GM12878 (cell line): ENCODE data around the gene UHMK1. TPM values are rescaled to one million over a fixed set of nuclear protein-coding genes. Genes with fewer than 3 reads are reported as not detected.

Experiments
- ATAC-seq: fragments of 200-7000 bp; cut with Tn5 transposase; 3 replicates; pipeline ENCODE4 v1.9.1; 2020; ENCODE audit warnings: mild to moderate bottlenecking, moderate library complexity
- BruUV-seq: library from RNA; stranded (reverse); fragments of 400-500 nt; replicated peaks from 2 replicates; lab custom pipeline; 2021; lab: Mats Ljungman, UMichigan
- CTCF ChIA-PET: fragments of 300-600 bp; sonication (Branson Sonifier 250); formaldehyde crosslinking; extraction: SDS; loops from one replicate; lab custom pipeline; 2021; ENCODE audit warnings: inconsistent platforms; lab: Yijun Ruan, JAX
- POLR2A ChIA-PET: fragments of 350-600 bp; formaldehyde crosslinking; extraction: SDS; loops from one replicate; lab custom pipeline; 2021; ENCODE audit warnings: inconsistent platforms; lab: Charles Lee
- RAD21 ChIA-PET: fragments of 300-600 bp; sonication (Branson Sonifier 250); formaldehyde crosslinking; loops from one replicate; lab custom pipeline; 2023; ENCODE audit warnings: antibody characterized with exemption; ENCODE audit not compliant: unreplicated experiment; lab: Charles Lee
- SMC1A ChIA-PET: fragments of 300-600 bp; sonication (Branson Sonifier 250); formaldehyde crosslinking; loops from one replicate; lab custom pipeline; 2023; ENCODE audit not compliant: unreplicated experiment, uncharacterized antibody; lab: Charles Lee
- DNase-seq: peaks from one replicate; pipeline ENCODE4 v3.0.0-alpha.2; 2011; ENCODE audit warnings: low read depth, low spot score
- FAIRE-seq: peaks from 3 replicates; lab custom pipeline; 2011; peaks lifted over from hg19 to GRCh38; lab: Jason Lieb, UNC
- H2AFZ ChIP-seq: 2 replicates; pipeline ENCODE4 v1.6.0; 2011; ENCODE audit warnings: low read depth, low read length, control low read depth; ENCODE audit not compliant: control insufficient read depth
- H3K27ac ChIP-seq: 2 replicates; pipeline ENCODE4 v1.5.1; 2011; ENCODE audit warnings: control low read depth; ENCODE audit not compliant: control insufficient read depth, insufficient read depth
- H3K27me3 ChIP-seq, 2 experiments: replicated peaks in 1 of 2; 2 replicates each; pipeline versions ENCODE4 v1.6.0 to v1.6.1; 2011; ENCODE audit warnings: low read length in 1 of 2; ENCODE audit not compliant: control insufficient read depth in 2 of 2, insufficient read depth in 2 of 2
- H3K36me3 ChIP-seq, 2 experiments: 2 replicates each; pipeline ENCODE4 v1.5.1; 2011; ENCODE audit warnings: low read length in 1 of 2; ENCODE audit not compliant: control insufficient read depth in 2 of 2, insufficient read depth in 2 of 2
- H3K4me1 ChIP-seq: 2 replicates; pipeline ENCODE4 v1.6.1; 2011; ENCODE audit warnings: mild to moderate bottlenecking, low read length, moderate library complexity, mixed read lengths; ENCODE audit not compliant: control insufficient read depth, insufficient read depth
- H3K4me2 ChIP-seq: 2 replicates; pipeline ENCODE4 v1.6.0; 2011; ENCODE audit warnings: control low read depth; ENCODE audit not compliant: control insufficient read depth, insufficient read depth
- H3K4me3 ChIP-seq: fragments of 200-600 bp; sonication (generic); 2 replicates; pipeline ENCODE4 v1.5.1; 2016
- H3K79me2 ChIP-seq: 2 replicates; pipeline ENCODE4 v1.6.0; 2011; ENCODE audit warnings: low read length; ENCODE audit not compliant: control insufficient read depth, insufficient read depth
- H3K9ac ChIP-seq: 2 replicates; pipeline ENCODE4 v1.8.0; 2011; ENCODE audit warnings: low read length, control low read depth, mixed read lengths; ENCODE audit not compliant: control insufficient read depth, insufficient read depth
- H3K9me3 ChIP-seq: replicated peaks from 3 replicates; pipeline ENCODE4 v1.5.1; 2011; ENCODE audit warnings: mild to moderate bottlenecking, low read length; ENCODE audit not compliant: control insufficient read depth, insufficient read depth
- H4K20me1 ChIP-seq: 2 replicates; pipeline ENCODE4 v1.6.0; 2011; ENCODE audit not compliant: control insufficient read depth, insufficient read depth
- BACH1 ChIP-seq: fragments of 450-650 bp; IDR thresholded peaks from 2 replicates; pipeline ENCODE4 v1.6.1; 2017; ENCODE audit warnings: mild to moderate bottlenecking, borderline replicate concordance
- BRCA1 ChIP-seq: IDR thresholded peaks from 2 replicates; pipeline ENCODE4 v1.6.1; 2011; ENCODE audit warnings: low read depth, low read length, improper control_type of control experiment
- CBX5 ChIP-seq: sonication (generic); IDR thresholded peaks from 2 replicates; pipeline ENCODE4 v1.6.1; 2016; ENCODE audit warnings: low read depth, moderate library complexity, mild to moderate bottlenecking, inconsistent platforms
- CHD2 ChIP-seq: IDR thresholded peaks from 2 replicates; pipeline ENCODE4 v1.6.1; 2011; ENCODE audit warnings: low read depth, low read length, improper control_type of control experiment, borderline replicate concordance
- CHD4 ChIP-seq: fragments of 200-600 bp; sonication (generic); IDR thresholded peaks from 2 replicates; pipeline ENCODE4 v1.6.1; 2016; ENCODE audit warnings: mild to moderate bottlenecking
- E4F1 ChIP-seq: fragments of 450-650 bp; IDR thresholded peaks from 2 replicates; pipeline ENCODE4 v1.6.1; 2018; ENCODE audit warnings: borderline replicate concordance, mild to moderate bottlenecking; ENCODE audit not compliant: partially characterized antibody
- ELK1 ChIP-seq: IDR thresholded peaks from 2 replicates; pipeline ENCODE4 v1.6.1; 2012; ENCODE audit warnings: low read depth, low read length, improper control_type of control experiment
- EP300 ChIP-seq, 2 experiments: fragments of 150-350 bp in 1 of 2; IDR thresholded peaks; 2 replicates each; pipeline ENCODE4 v1.6.1; 2011 to 2012; ENCODE audit warnings: low read depth in 2 of 2, low read length in 2 of 2, borderline replicate concordance in 1 of 2, improper control_type of control experiment in 1 of 2, inconsistent platforms in 1 of 2; ENCODE audit not compliant: control insufficient read depth in 1 of 2
- FOXK2 ChIP-seq: fragments of 450-650 bp; IDR thresholded peaks from 2 replicates; pipeline ENCODE4 v1.6.1; 2017; ENCODE audit warnings: mild to moderate bottlenecking, moderate library complexity
- NFIC ChIP-seq: IDR thresholded peaks from 2 replicates; pipeline ENCODE4 v1.6.1; 2012; ENCODE audit warnings: low read depth, mild to moderate bottlenecking, inconsistent platforms, low read length, moderate library complexity
- NR2C1 ChIP-seq: fragments of 450-650 bp; IDR thresholded peaks from 2 replicates; pipeline ENCODE4 v1.6.1; 2017; ENCODE audit warnings: antibody characterized with exemption, mild to moderate bottlenecking, moderate library complexity
- PAX8 ChIP-seq: fragments of 450-650 bp; IDR thresholded peaks from 2 replicates; pipeline ENCODE4 v1.6.1; 2017; ENCODE audit warnings: mild to moderate bottlenecking, moderate library complexity
- RELB ChIP-seq: fragments of 450-650 bp; IDR thresholded peaks from 2 replicates; pipeline ENCODE4 v1.6.1; 2017; ENCODE audit warnings: low read depth, mild to moderate bottlenecking, moderate library complexity
- STAT1 ChIP-seq: fragments of 450-650 bp; conservative IDR thresholded peaks from 2 replicates; pipeline ENCODE4 v1.6.1; 2014; ENCODE audit warnings: antibody characterized with exemption, mild to moderate bottlenecking
- TCF3 ChIP-seq: IDR thresholded peaks from 2 replicates; pipeline ENCODE4 v1.6.1; 2012; ENCODE audit warnings: low read depth, mild to moderate bottlenecking, low read length, borderline replicate concordance; ENCODE audit not compliant: insufficient read depth
- ZNF207 ChIP-seq: fragments of 450-650 bp; IDR thresholded peaks from 2 replicates; pipeline ENCODE4 v1.6.1; 2014; ENCODE audit warnings: antibody characterized with exemption, mild to moderate bottlenecking, borderline replicate concordance
- ZNF217 ChIP-seq: fragments of 450-650 bp; IDR thresholded peaks from 2 replicates; pipeline ENCODE4 v1.6.1; 2017; ENCODE audit warnings: antibody characterized with exemption, mild to moderate bottlenecking
- ZNF622 ChIP-seq: fragments of 450-650 bp; IDR thresholded peaks from 2 replicates; pipeline ENCODE4 v1.6.1; 2017; ENCODE audit warnings: mild to moderate bottlenecking, inconsistent platforms
- ZSCAN29 ChIP-seq: fragments of 450-650 bp; IDR thresholded peaks from 2 replicates; pipeline ENCODE4 v1.6.1; 2017; ENCODE audit warnings: mild to moderate bottlenecking, moderate library complexity
- WGBS: methylation state at CpG from one replicate; pipeline ENCODE4 v1.1.6; 2016; ENCODE audit warnings: low lambda C conversion rate; ENCODE audit not compliant: insufficient replicate concordance, insufficient coverage; ENCODE audit errors: missing lambda C conversion rate; 5-methylcytosine and 5-hydroxymethylcytosine counted together
- in situ Hi-C: fragments of 300-500 bp; cut with MboI; formaldehyde crosslinking; loops from 9 replicates; pipeline ENCODE4 v1.14.3; 2018; ENCODE audit warnings: mixed read lengths
- intact Hi-C: fragments of 100-400 bp; cut with micrococcal nuclease; formaldehyde crosslinking; loops from one replicate; pipeline ENCODE4 v1.14.2; 2022; ENCODE audit not compliant: unreplicated experiment
- polyA plus RNA-seq, 11 experiments: library from polyadenylated mRNA; depleted of rRNA in 4 of 11; unstranded in 6 of 11; stranded (reverse) in 5 of 11; fragments of >200 nt; fragmentation: Nextera tagmentation in 4 of 11; fragmentation: Illumina TruSeq in 1 of 11; extraction: Ambion mirVana in 4 of 11; extraction: Trizol in 1 of 11; gene quantifications; 1 replicate in 1 of 11; 2 replicates in 10 of 11; pipeline versions ENCODE4 v1.2.1 to v1.2.3, GENCODE V29; 2011 to 2016; ENCODE audit warnings: inconsistent platforms in 2 of 11, missing spikeins in 2 of 11, low read depth in 1 of 11
- total RNA-seq, 4 experiments: library from RNA; depleted of rRNA in 3 of 4; stranded (reverse); fragments of >200 nt in 3 of 4; fragmentation: Illumina TruSeq in 1 of 4; extraction: Trizol in 1 of 4; gene quantifications; 2 replicates each; pipeline versions ENCODE4 v1.2.1 to v1.2.3, GENCODE V29; 2013 to 2021

Gene UHMK1
- total and polyA plus RNA-seq, 10 of the 15 experiments (the other 5 are each of a cell fraction or from before 2014, with no cell fraction given), result 5.7 to 52.7 (median 28.3) TPM

GRCh38 chr1:162541619-162542141, 44.1 kb downstream of the UHMK1 start:
- H3K4me1 ChIP-seq, result no peaks in the 10 kb centered on the region
- RAD21 ChIA-PET, result no interaction called here
- in situ Hi-C loops, result no loop called here
- BruUV-seq, result no TSS peak
- no peak for ATAC-seq
- no peak for FAIRE-seq
- CTCF ChIA-PET, result interaction anchor here (0.6 kb wide), 1 partner anchor 14 kb away, joined by 3 read pairs; no protein-coding TSS in a partner anchor
- TF ChIP-seq ELK1 (no peak), STAT1 (no peak), NFIC (no peak), NR2C1 (no peak), TCF3 (no peak), E4F1 (no peak), ZSCAN29 (no peak), PAX8 (no peak), EP300 (IDR thresholded peaks at IDR 0.05; ENCODE audit: borderline replicate concordance in 1 of 2, control insufficient read depth in 1 of 2, low read depth in 2 of 2, low read length in 2 of 2) (no peak), BACH1 (no peak), CHD2 (no peak), FOXK2 (no peak), ZNF622 (no peak), ZNF207 (no peak), CBX5 (no peak), CHD4 (no peak), BRCA1 (no peak), ZNF217 (no peak), RELB (no peak)
- WGBS, result 62% methylated on average over 5 of the region's 5 CpGs
- no peak overlapping the region for H2AFZ ChIP-seq
- intact Hi-C loops, result no loop called here
- no peak overlapping the region for H3K4me2 ChIP-seq
- no peak for DNase-seq
- H3K27me3 ChIP-seq, result no peaks in the 10 kb centered on the region
- H3K36me3 ChIP-seq, result no peaks in the 10 kb centered on the region
- SMC1A ChIA-PET, result no interaction called here
- POLR2A ChIA-PET, result no interaction called here
- H3K9ac ChIP-seq, result no peak overlapping the region
- H3K9me3 ChIP-seq, result no peaks in the 10 kb centered on the region; the same call in 1 of the 3 replicates
- no peaks in the 10 kb centered on the region for H4K20me1 ChIP-seq
- H3K27ac ChIP-seq, result no peak overlapping the region
- no peak overlapping the region for H3K4me3 ChIP-seq
- no peaks in the 10 kb centered on the region for H3K79me2 ChIP-seq
